ENCODE measurements around the gene VAT1L.

Gene VAT1L, protein sequence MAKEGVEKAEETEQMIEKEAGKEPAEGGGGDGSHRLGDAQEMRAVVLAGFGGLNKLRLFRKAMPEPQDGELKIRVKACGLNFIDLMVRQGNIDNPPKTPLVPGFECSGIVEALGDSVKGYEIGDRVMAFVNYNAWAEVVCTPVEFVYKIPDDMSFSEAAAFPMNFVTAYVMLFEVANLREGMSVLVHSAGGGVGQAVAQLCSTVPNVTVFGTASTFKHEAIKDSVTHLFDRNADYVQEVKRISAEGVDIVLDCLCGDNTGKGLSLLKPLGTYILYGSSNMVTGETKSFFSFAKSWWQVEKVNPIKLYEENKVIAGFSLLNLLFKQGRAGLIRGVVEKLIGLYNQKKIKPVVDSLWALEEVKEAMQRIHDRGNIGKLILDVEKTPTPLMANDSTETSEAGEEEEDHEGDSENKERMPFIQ

GRCh38 chr16:77788181-77789084 lies at the start of gene VAT1L:
VAT1L (plus strand) TSS chr16:77788564; CDS start chr16:77788683, 119 bp downstream.
- H3K27me3 ChIP-seq = peaks cover 51% of the 10 kb centered on the region
- H3K9ac ChIP-seq = no peak within 1 kb of the TSS
- no peaks in the 10 kb centered on the region for H3K36me3 ChIP-seq
- peak within 1 kb of the TSS; percentile 99 for H3K4me2 ChIP-seq
- peaks cover 3% of the 10 kb centered on the region; the same call in 1 of the 2 replicates for H3K9me3 ChIP-seq
- no peak within 1 kb of the TSS for H3K27ac ChIP-seq
- TF ChIP-seq Cebpa-rat (IDR thresholded peaks at IDR 0.05) = no peak
- peaks cover 19% of the 10 kb centered on the region for H3K4me1 ChIP-seq
- peak within 1 kb of the TSS; percentile 77 for H3K4me3 ChIP-seq
- peaks cover 16% of the 10 kb centered on the region; the same call in 1 of the 2 replicates for H4K20me1 ChIP-seq

DNA sequence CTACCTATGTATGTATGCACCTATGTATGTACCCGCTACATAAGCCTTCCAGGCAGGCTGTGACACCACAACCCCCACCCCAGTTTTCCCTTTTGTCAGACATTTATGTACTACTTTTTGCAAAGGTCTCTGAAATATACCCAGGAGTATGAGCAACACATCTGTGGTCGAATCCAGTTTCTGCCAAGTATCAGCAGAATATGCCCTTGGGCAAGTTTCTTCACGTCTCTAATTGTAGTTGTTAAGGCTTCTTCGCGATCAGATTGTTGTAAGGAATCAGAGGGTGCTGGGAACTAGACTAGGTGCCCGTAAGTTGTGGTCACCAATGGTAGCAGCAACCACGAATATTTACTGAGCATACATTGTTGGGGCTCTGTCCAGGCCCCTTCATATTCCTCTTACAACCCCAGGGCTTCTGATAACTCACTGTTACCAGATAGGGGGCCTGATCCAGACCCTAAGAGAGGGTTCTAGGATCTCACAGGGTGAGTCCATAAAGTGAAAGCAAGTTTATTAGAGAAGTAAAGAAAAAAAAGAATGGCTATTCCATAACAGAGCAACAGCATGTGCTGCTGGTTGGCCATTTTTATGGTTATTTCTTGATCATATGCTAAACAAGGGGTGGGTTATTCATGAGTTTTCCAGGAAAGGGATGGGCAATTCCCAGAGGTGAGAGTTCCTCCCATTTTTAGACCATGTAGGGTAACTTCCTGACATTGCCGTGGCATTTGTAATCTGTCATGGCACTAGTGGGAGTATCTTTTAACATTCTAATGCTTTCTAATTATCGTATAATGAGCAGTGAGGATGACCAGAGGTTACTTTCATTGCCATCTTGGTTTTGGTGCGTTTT lies 49.4 kb upstream of the VAT1L start:
- Histone ChIP-seq H3K27me3 (no peaks in the 10 kb centered on the region), H3K9ac (no peak overlapping the region), H3K36me3 (no peaks in the 10 kb centered on the region), H3K4me3 (no peak overlapping the region), H3K27ac (no peak overlapping the region), H4K20me1 (no peaks in the 10 kb centered on the region), H3K9me3 (peaks cover 12% of the 10 kb centered on the region), H3K4me1 (peaks cover 36% of the 10 kb centered on the region), H3K4me2 (peak overlapping the region; percentile 59; the same call in 1 of the 2 replicates)
- TF ChIP-seq Cebpa-rat (IDR thresholded peaks at IDR 0.05) = no peak

DNA sequence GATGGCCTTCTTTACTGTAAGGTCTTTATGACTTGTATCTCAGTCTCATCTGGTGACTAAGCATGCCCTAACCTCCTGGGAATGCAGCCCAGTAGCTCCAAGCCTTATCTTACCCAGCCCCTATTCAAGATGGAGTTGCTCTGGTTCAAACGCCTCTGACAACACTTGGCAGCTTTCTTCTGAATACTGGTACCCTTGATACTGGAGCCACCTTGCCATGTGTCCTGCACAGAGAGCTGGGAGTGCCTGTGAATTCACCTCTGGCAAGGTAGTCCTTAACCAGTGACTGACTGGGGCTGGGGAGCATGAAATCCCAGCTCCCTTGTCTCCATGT lies 48.8 kb upstream of the VAT1L start:
- no peaks in the 10 kb centered on the region for H3K36me3 ChIP-seq
- no peak overlapping the region for H3K27ac ChIP-seq
- H4K20me1 ChIP-seq = no peaks in the 10 kb centered on the region
- no peak overlapping the region for H3K4me3 ChIP-seq
- H3K4me1 ChIP-seq = peaks cover 36% of the 10 kb centered on the region
- peaks cover 12% of the 10 kb centered on the region for H3K9me3 ChIP-seq
- 0 out of 2 replicates have a peak overlapping the region, but pooled peaks have one; percentile 17 for H3K4me2 ChIP-seq
- H3K27me3 ChIP-seq = no peaks in the 10 kb centered on the region
- TF ChIP-seq Cebpa-rat (IDR thresholded peaks at IDR 0.05) = no peak
- H3K9ac ChIP-seq = no peak overlapping the region

- no peak for TF ChIP-seq Cebpa-rat (IDR thresholded peaks at IDR 0.05)
These were observed 44.2 kb upstream of the VAT1L start for GRCh38 chr16:77744141-77744540.

GRCh38 chr16:77745972-77746371 lies 42.4 kb upstream of the VAT1L start:
- no peaks in the 10 kb centered on the region for H3K36me3 ChIP-seq
- TF ChIP-seq Cebpa-rat (IDR thresholded peaks at IDR 0.05) = no peak
- no peaks in the 10 kb centered on the region for H4K20me1 ChIP-seq
- H3K4me1 ChIP-seq = no peaks in the 10 kb centered on the region
- H3K9me3 ChIP-seq = no peaks in the 10 kb centered on the region
- H3K27me3 ChIP-seq = no peaks in the 10 kb centered on the region
- H3K9ac ChIP-seq = no peak overlapping the region
- H3K27ac ChIP-seq = no peak overlapping the region
- no peak overlapping the region for H3K4me3 ChIP-seq
- H3K4me2 ChIP-seq = no peak overlapping the region

More at GRCh38 chr16:77744141-77744540, 44.2 kb upstream of the VAT1L start:
- H3K9ac ChIP-seq = no peak overlapping the region
- H3K4me2 ChIP-seq = no peak overlapping the region
- H3K36me3 ChIP-seq = no peaks in the 10 kb centered on the region
- no peaks in the 10 kb centered on the region for H4K20me1 ChIP-seq
- peaks cover 10% of the 10 kb centered on the region for H3K4me1 ChIP-seq
- H3K4me3 ChIP-seq = no peak overlapping the region
- H3K27ac ChIP-seq = no peak overlapping the region
- no peaks in the 10 kb centered on the region for H3K9me3 ChIP-seq
- no peaks in the 10 kb centered on the region for H3K27me3 ChIP-seq

- Histone ChIP-seq H3K4me3 (no peak overlapping the region), H3K27ac (no peak overlapping the region), H3K9ac (no peak overlapping the region), H4K20me1 (no peaks in the 10 kb centered on the region), H3K4me1 (no peaks in the 10 kb centered on the region), H3K36me3 (no peaks in the 10 kb centered on the region), H3K27me3 (no peaks in the 10 kb centered on the region), H3K4me2 (no peak overlapping the region), H3K9me3 (no peaks in the 10 kb centered on the region)
- no peak for TF ChIP-seq Cebpa-rat (IDR thresholded peaks at IDR 0.05)
These were observed 39.9 kb upstream of the VAT1L start for GRCh38 chr16:77748421-77749005.

GRCh38 chr16:77749415-77749814 lies 38.9 kb upstream of the VAT1L start:
- TF ChIP-seq Cebpa-rat (IDR thresholded peaks at IDR 0.05) = no peak
- H3K4me3 ChIP-seq = no peak overlapping the region

GRCh38 chr16:77758046-77758445 lies 30.3 kb upstream of the VAT1L start:
- no peaks in the 10 kb centered on the region for H3K9me3 ChIP-seq
- no peak for TF ChIP-seq Cebpa-rat (IDR thresholded peaks at IDR 0.05)
- H3K36me3 ChIP-seq = no peaks in the 10 kb centered on the region
- H3K27me3 ChIP-seq = no peaks in the 10 kb centered on the region
- no peak overlapping the region for H3K4me2 ChIP-seq
- H4K20me1 ChIP-seq = no peaks in the 10 kb centered on the region
- no peak overlapping the region for H3K27ac ChIP-seq
- H3K4me3 ChIP-seq = no peak overlapping the region
- H3K4me1 ChIP-seq = no peaks in the 10 kb centered on the region
- H3K9ac ChIP-seq = no peak overlapping the region

More at GRCh38 chr16:77749415-77749814, 38.9 kb upstream of the VAT1L start:
- H3K27me3 ChIP-seq = no peaks in the 10 kb centered on the region
- no peaks in the 10 kb centered on the region for H4K20me1 ChIP-seq
- no peaks in the 10 kb centered on the region for H3K9me3 ChIP-seq
- H3K4me1 ChIP-seq = no peaks in the 10 kb centered on the region
- H3K9ac ChIP-seq = no peak overlapping the region
- no peak overlapping the region for H3K4me2 ChIP-seq
- no peaks in the 10 kb centered on the region for H3K36me3 ChIP-seq
- H3K27ac ChIP-seq = no peak overlapping the region

- H3K27me3 ChIP-seq = no peaks in the 10 kb centered on the region
- H3K36me3 ChIP-seq = no peaks in the 10 kb centered on the region
- no peaks in the 10 kb centered on the region for H3K9me3 ChIP-seq
- no peaks in the 10 kb centered on the region for H3K4me1 ChIP-seq
- no peak overlapping the region for H3K4me3 ChIP-seq
- no peaks in the 10 kb centered on the region for H4K20me1 ChIP-seq
- H3K9ac ChIP-seq = no peak overlapping the region
- no peak for TF ChIP-seq Cebpa-rat (IDR thresholded peaks at IDR 0.05)
- no peak overlapping the region for H3K27ac ChIP-seq
- H3K4me2 ChIP-seq = no peak overlapping the region
These were observed 29.9 kb upstream of the VAT1L start for GRCh38 chr16:77758508-77758907.

Data from BLaER1 (cell line).